CD4-positive, alpha-beta T cell treated with Interleukin-17A for 1 hour (primary cell): ENCODE data around the gene MSRB1.
"Not testable (repeated sequence)": the region's sequence is repeated elsewhere in the genome, so short reads cannot be mapped to it uniquely, and the experiment has no call there.

Experiments used
- DNase-seq: peaks from one replicate; pipeline ENCODE4 v3.0.0-alpha.2; 2020

MSRB1 gene

GRCh38 chr16:1960665-1961630 lies 17.9 kb upstream of the MSRB1 start:
- DNase-seq: peak; percentile 49

GRCh38 chr16:1959269-1960039 lies 16.5 kb upstream of the MSRB1 start, which contains the start of gene NDUFB10:
Gene NDUFB10, plus strand, starts transcription at chr16:1959538. Its CDS starts 87 bp downstream, at chr16:1959625.
- DNase-seq: peak; percentile 90

- DNase-seq: no peak
These were observed 15.8 kb upstream of the MSRB1 start for GRCh38 chr16:1958715-1959268.

GRCh38 chr16:1958143-1958491 lies 15.1 kb upstream of the MSRB1 start:
- not testable (repeated sequence) for DNase-seq

- DNase-seq: not testable (repeated sequence)
These were observed 14.6 kb upstream of the MSRB1 start for GRCh38 chr16:1957434-1958142.

- no peak for DNase-seq
These were observed 10.7 kb upstream of the MSRB1 start for GRCh38 chr16:1953734-1954133.

GRCh38 chr16:1950559-1950958 lies 7.6 kb upstream of the MSRB1 start:
- DNase-seq: no peak

- no peak for DNase-seq
These were observed 7.0 kb upstream of the MSRB1 start for GRCh38 chr16:1950047-1950446.

GRCh38 chr16:1949507-1949906 lies 6.5 kb upstream of the MSRB1 start:
- DNase-seq: no peak

- no peak for DNase-seq
These were observed 4.3 kb upstream of the MSRB1 start for GRCh38 chr16:1947369-1947670.

GRCh38 chr16:1946495-1947368 lies 3.7 kb upstream of the MSRB1 start:
- no peak for DNase-seq

GRCh38 chr16:1945559-1946391 lies 2.8 kb upstream of the MSRB1 start:
- no peak for DNase-seq

- no peak for DNase-seq
These were observed 1.7 kb upstream of the MSRB1 start for GRCh38 chr16:1944612-1945199.

- DNase-seq: no peak
These were observed 771 bp downstream of the MSRB1 start for GRCh38 chr16:1942047-1942809.

- no peak for DNase-seq
These were observed 1.6 kb downstream of the MSRB1 start for GRCh38 chr16:1941162-1942046.

- DNase-seq: no peak
These were observed 2.5 kb downstream of the MSRB1 start for GRCh38 chr16:1940273-1941161.

- DNase-seq: not testable (repeated sequence)
These were observed 3.2 kb downstream of the MSRB1 start for GRCh38 chr16:1939833-1940232.

- DNase-seq: no peak
These were observed 4.1 kb downstream of the MSRB1 start for GRCh38 chr16:1938910-1939309.
